Measurements from ENCODE around the gene MPPED1. TPM values are rescaled to one million over a fixed set of nuclear protein-coding genes. Genes with fewer than 3 reads are reported as not detected.

MPPED1 gene
- total and polyA plus RNA-seq, 2 donors (not counting 1 experiment from before 2014, with no cell fraction given): not detected

GRCh38 chr22:43509337-43509736 lies 97.5 kb downstream of the MPPED1 start:
- H3K4me3 ChIP-seq (replicated peaks in 1 of 4; ENCODE audit: control extremely low read depth in 1 of 4, insufficient read depth in 1 of 4, low read depth in 3 of 4, low read length in 4 of 4): no peak overlapping the region
- peaks cover 1% of the 10 kb centered on the region for H3K9me3 ChIP-seq (ENCODE audit: control insufficient read depth, insufficient read depth, low read depth, low read length)
- no peak overlapping the region for H3K4me2 ChIP-seq (ENCODE audit: extremely low read depth, insufficient read depth, low read length)
- H3K27me3 ChIP-seq (ENCODE audit: control insufficient read depth, insufficient read depth, low read length): no peaks in the 10 kb centered on the region
- H2AFZ ChIP-seq (ENCODE audit: low read length): no peak overlapping the region
- no peak for TF ChIP-seq EZH2 (IDR thresholded peaks at IDR 0.05; ENCODE audit: low read length, missing control alignments)
- TF ChIP-seq, protein P1, sequence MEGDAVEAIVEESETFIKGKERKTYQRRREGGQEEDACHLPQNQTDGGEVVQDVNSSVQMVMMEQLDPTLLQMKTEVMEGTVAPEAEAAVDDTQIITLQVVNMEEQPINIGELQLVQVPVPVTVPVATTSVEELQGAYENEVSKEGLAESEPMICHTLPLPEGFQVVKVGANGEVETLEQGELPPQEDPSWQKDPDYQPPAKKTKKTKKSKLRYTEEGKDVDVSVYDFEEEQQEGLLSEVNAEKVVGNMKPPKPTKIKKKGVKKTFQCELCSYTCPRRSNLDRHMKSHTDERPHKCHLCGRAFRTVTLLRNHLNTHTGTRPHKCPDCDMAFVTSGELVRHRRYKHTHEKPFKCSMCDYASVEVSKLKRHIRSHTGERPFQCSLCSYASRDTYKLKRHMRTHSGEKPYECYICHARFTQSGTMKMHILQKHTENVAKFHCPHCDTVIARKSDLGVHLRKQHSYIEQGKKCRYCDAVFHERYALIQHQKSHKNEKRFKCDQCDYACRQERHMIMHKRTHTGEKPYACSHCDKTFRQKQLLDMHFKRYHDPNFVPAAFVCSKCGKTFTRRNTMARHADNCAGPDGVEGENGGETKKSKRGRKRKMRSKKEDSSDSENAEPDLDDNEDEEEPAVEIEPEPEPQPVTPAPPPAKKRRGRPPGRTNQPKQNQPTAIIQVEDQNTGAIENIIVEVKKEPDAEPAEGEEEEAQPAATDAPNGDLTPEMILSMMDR (conservative IDR thresholded peaks at IDR 0.05 in 1 of 2, IDR thresholded peaks at IDR 0.05 in 1 of 2; ENCODE audit: low read depth in 1 of 2, low read length in 2 of 2): no peak
- H3K27ac ChIP-seq (ENCODE audit: insufficient read depth, low read length): no peak overlapping the region
- no peak for DNase-seq (ENCODE audit: low read depth in 2 of 2)
- no peaks in the 10 kb centered on the region for H3K36me3 ChIP-seq (ENCODE audit: control insufficient read depth, insufficient read depth, low read length)
- H3K4me1 ChIP-seq (ENCODE audit: control insufficient read depth, extremely low read depth, insufficient read depth, low read length): no peaks in the 10 kb centered on the region
- H3K79me2 ChIP-seq (ENCODE audit: control insufficient read depth, insufficient read depth, low read length): no peaks in the 10 kb centered on the region
- H3K9ac ChIP-seq (ENCODE audit: insufficient read depth, low read length): no peak overlapping the region
- no peaks in the 10 kb centered on the region for H4K20me1 ChIP-seq (ENCODE audit: control insufficient read depth, extremely low read depth, insufficient read depth, low read length)

DNA sequence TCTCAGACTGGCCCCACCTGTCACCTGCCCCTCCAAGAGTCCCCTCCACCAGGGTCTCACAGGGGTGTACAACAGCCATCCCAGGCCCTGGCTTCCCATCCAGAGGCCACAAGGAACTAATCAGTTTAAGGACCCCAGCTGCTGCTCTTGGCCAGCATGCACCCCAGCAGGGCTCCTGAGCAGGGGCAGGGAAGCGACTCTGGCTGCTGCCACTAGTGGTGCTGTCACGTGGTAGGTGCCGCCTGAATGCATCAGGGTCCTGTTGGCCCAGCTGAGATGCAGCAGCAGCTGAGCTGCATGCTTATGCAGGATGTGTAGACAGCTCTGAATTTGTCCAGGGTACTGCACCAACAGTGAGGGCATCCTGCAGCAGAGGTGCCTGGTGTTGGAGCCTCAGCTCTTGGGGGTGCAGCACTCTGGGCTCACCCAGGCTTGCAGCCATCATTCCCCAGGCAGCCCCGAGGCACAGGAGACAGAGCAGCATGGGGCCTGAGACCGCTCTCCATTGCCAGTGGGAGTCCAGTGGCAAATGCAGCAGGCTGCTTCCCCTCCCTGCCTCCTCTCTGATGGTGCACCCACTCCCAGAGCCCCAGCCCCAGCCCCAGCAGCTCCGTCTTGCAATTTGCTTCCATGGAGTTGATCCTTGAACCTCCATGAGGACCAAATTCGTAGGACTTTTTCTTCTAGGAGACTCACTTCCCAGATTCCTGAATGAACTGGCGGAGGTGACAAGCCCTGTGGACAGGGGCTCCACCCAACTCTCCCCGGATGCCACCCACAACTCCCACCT lies 98.7 kb downstream of the MPPED1 start:
- no peak for TF ChIP-seq EZH2 (IDR thresholded peaks at IDR 0.05; ENCODE audit: low read length, missing control alignments)
- TF ChIP-seq, protein P1 (conservative IDR thresholded peaks at IDR 0.05 in 1 of 2, IDR thresholded peaks at IDR 0.05 in 1 of 2; ENCODE audit: low read depth in 1 of 2, low read length in 2 of 2): no peak
- no peak for DNase-seq (ENCODE audit: low read depth in 2 of 2)
- Histone ChIP-seq H3K27ac (ENCODE audit: insufficient read depth, low read length) (no peak overlapping the region), H2AFZ (ENCODE audit: low read length) (no peak overlapping the region), H3K79me2 (ENCODE audit: control insufficient read depth, insufficient read depth, low read length) (no peaks in the 10 kb centered on the region), H3K4me2 (ENCODE audit: extremely low read depth, insufficient read depth, low read length) (no peak overlapping the region), H3K27me3 (ENCODE audit: control insufficient read depth, insufficient read depth, low read length) (no peaks in the 10 kb centered on the region), H3K4me1 (ENCODE audit: control insufficient read depth, extremely low read depth, insufficient read depth, low read length) (no peaks in the 10 kb centered on the region), H3K9me3 (ENCODE audit: control insufficient read depth, insufficient read depth, low read depth, low read length) (no peaks in the 10 kb centered on the region), H3K36me3 (ENCODE audit: control insufficient read depth, insufficient read depth, low read length) (no peaks in the 10 kb centered on the region), H4K20me1 (ENCODE audit: control insufficient read depth, extremely low read depth, insufficient read depth, low read length) (no peaks in the 10 kb centered on the region), H3K9ac (ENCODE audit: insufficient read depth, low read length) (no peak overlapping the region), H3K4me3 (replicated peaks in 1 of 4; ENCODE audit: control extremely low read depth in 1 of 4, insufficient read depth in 1 of 4, low read depth in 3 of 4, low read length in 4 of 4) (no peak overlapping the region)

GRCh38 chr22:43511276-43511910 lies 99.6 kb downstream of the MPPED1 start:
- no peak for DNase-seq (ENCODE audit: low read depth in 2 of 2)
- Histone ChIP-seq H3K27me3 (ENCODE audit: control insufficient read depth, insufficient read depth, low read length) (no peaks in the 10 kb centered on the region), H3K27ac (ENCODE audit: insufficient read depth, low read length) (no peak overlapping the region), H2AFZ (ENCODE audit: low read length) (no peak overlapping the region), H3K9me3 (ENCODE audit: control insufficient read depth, insufficient read depth, low read depth, low read length) (no peaks in the 10 kb centered on the region), H3K4me1 (ENCODE audit: control insufficient read depth, extremely low read depth, insufficient read depth, low read length) (no peaks in the 10 kb centered on the region), H3K4me3 (replicated peaks in 1 of 4; ENCODE audit: control extremely low read depth in 1 of 4, insufficient read depth in 1 of 4, low read depth in 3 of 4, low read length in 4 of 4) (no peak overlapping the region), H4K20me1 (ENCODE audit: control insufficient read depth, extremely low read depth, insufficient read depth, low read length) (no peaks in the 10 kb centered on the region), H3K9ac (ENCODE audit: insufficient read depth, low read length) (no peak overlapping the region), H3K4me2 (ENCODE audit: extremely low read depth, insufficient read depth, low read length) (no peak overlapping the region), H3K36me3 (ENCODE audit: control insufficient read depth, insufficient read depth, low read length) (no peaks in the 10 kb centered on the region), H3K79me2 (ENCODE audit: control insufficient read depth, insufficient read depth, low read length) (no peaks in the 10 kb centered on the region)
- no peak for TF ChIP-seq EZH2 (IDR thresholded peaks at IDR 0.05; ENCODE audit: low read length, missing control alignments)
- TF ChIP-seq, protein P1 (conservative IDR thresholded peaks at IDR 0.05 in 1 of 2, IDR thresholded peaks at IDR 0.05 in 1 of 2; ENCODE audit: low read depth in 1 of 2, low read length in 2 of 2): no peak
